Measurements from ENCODE around the gene CAAP1.
"Not testable (repeated sequence)": the region's sequence is repeated elsewhere in the genome, so short reads cannot be mapped to it uniquely, and the experiment has no call there.

CAAP1 gene

GRCh38 chr9:26880262-26880661 lies 12.3 kb downstream of the CAAP1 start:
- TF ChIP-seq CTCF (IDR thresholded peaks at IDR 0.05), result no peak
- Histone ChIP-seq H3K4me3 (no peak overlapping the region), H3K27ac (no peak overlapping the region), H3K36me3 (peaks cover 23 to 60% (median 50%) of the 10 kb centered on the region in 3 donors), H3K27me3 (no peaks in the 10 kb centered on the region), H3K4me1 (no peaks in the 10 kb centered on the region), H3K9me3 (no peaks in the 10 kb centered on the region)
- no peak for DNase-seq
- intact Hi-C loops (cut with DNase I; ENCODE audit: low total_unique reads), result no loop called here

GRCh38 chr9:26875155-26875554 lies 17.4 kb downstream of the CAAP1 start:
- intact Hi-C loops (cut with DNase I; ENCODE audit: low total_unique reads); DNase-seq; H3K4me3 ChIP-seq; H3K4me1 ChIP-seq; H3K9me3 ChIP-seq; H3K27me3 ChIP-seq; H3K27ac ChIP-seq: not testable (repeated sequence)
- peaks cover 9 to 28% (median 23%) of the 10 kb centered on the region in 3 donors for H3K36me3 ChIP-seq

- TF ChIP-seq CTCF (IDR thresholded peaks at IDR 0.05), result no peak
- Histone ChIP-seq H3K27ac (no peak overlapping the region), H3K27me3 (no peaks in the 10 kb centered on the region), H3K4me3 (no peak overlapping the region), H3K4me1 (no peaks in the 10 kb centered on the region), H3K9me3 (no peaks in the 10 kb centered on the region), H3K36me3 (peaks cover 4 to 10% (median 5%) of the 10 kb centered on the region in 3 donors)
- intact Hi-C loops (cut with DNase I; ENCODE audit: low total_unique reads), result no loop called here
- no peak for DNase-seq
These were observed 22.3 kb downstream of the CAAP1 start for GRCh38 chr9:26870292-26870691.

GRCh38 chr9:26863074-26863473 lies 29.5 kb downstream of the CAAP1 start:
- no peaks in the 10 kb centered on the region for H3K9me3 ChIP-seq
- H3K4me1 ChIP-seq, result no peaks in the 10 kb centered on the region
- intact Hi-C loops (cut with DNase I; ENCODE audit: low total_unique reads), result no loop called here
- peaks cover 22 to 29% (median 24%) of the 10 kb centered on the region in 3 donors for H3K36me3 ChIP-seq
- no peak overlapping the region for H3K27ac ChIP-seq
- no peak for DNase-seq
- no peak overlapping the region for H3K4me3 ChIP-seq
- H3K27me3 ChIP-seq, result no peaks in the 10 kb centered on the region
- peak in 1 of 2 experiments; percentile 6 for TF ChIP-seq CTCF (IDR thresholded peaks at IDR 0.05)

- H3K27me3 ChIP-seq, result no peaks in the 10 kb centered on the region
- H3K27ac ChIP-seq, result no peak overlapping the region
- no peak for TF ChIP-seq CTCF (IDR thresholded peaks at IDR 0.05)
- intact Hi-C loops (cut with DNase I; ENCODE audit: low total_unique reads), result no loop called here
- no peaks in the 10 kb centered on the region for H3K9me3 ChIP-seq
- no peak for DNase-seq
- no peaks in the 10 kb centered on the region for H3K4me1 ChIP-seq
- H3K36me3 ChIP-seq, result peaks cover 30 to 72% (median 55%) of the 10 kb centered on the region in 3 donors
- no peak overlapping the region for H3K4me3 ChIP-seq
These were observed 36.1 kb downstream of the CAAP1 start for GRCh38 chr9:26856413-26857032.

- intact Hi-C loops (cut with DNase I; ENCODE audit: low total_unique reads), result no loop called here
- no peak for TF ChIP-seq CTCF (IDR thresholded peaks at IDR 0.05)
- DNase-seq, result no peak
- peaks cover 40 to 51% (median 40%) of the 10 kb centered on the region in 3 donors for H3K36me3 ChIP-seq
- no peak overlapping the region for H3K4me3 ChIP-seq
- no peak overlapping the region for H3K27ac ChIP-seq
- H3K4me1 ChIP-seq, result no peaks in the 10 kb centered on the region
- no peaks in the 10 kb centered on the region for H3K27me3 ChIP-seq
- no peaks in the 10 kb centered on the region for H3K9me3 ChIP-seq
These were observed 41.6 kb downstream of the CAAP1 start for GRCh38 chr9:26850995-26851394.

All from tibial artery (tissue), 4 donors.